K562 (cell line): Measurements from ENCODE around the gene TBC1D25. TPM values are rescaled to one million over a fixed set of nuclear protein-coding genes. Genes with fewer than 3 reads are reported as not detected.
A peak's percentile ranks its signal among the peaks of the same experiment; 100 is the strongest.

Source experiments
- CHD1 ChIP-seq: fragments of 200-600 bp; sonication (generic); IDR thresholded peaks from one replicate; pipeline ENCODE4 v1.6.1; 2012; ENCODE audit warnings: mild to moderate bottlenecking, moderate library complexity, low read length, inconsistent platforms
- EHMT2 ChIP-seq: fragments of 450-650 bp; IDR thresholded peaks from 2 replicates; pipeline ENCODE4 v1.6.1; 2018; ENCODE audit warnings: antibody characterized with exemption
- HMG20A ChIP-seq: fragments of 450-650 bp; formaldehyde crosslinking; conservative IDR thresholded peaks from 2 replicates; pipeline ENCODE4 v1.4.0; 2020; ENCODE audit warnings: mild to moderate bottlenecking, mixed read lengths
- LCOR ChIP-seq: sonication (generic); formaldehyde crosslinking; IDR thresholded peaks from 2 replicates; pipeline ENCODE4 v1.8.0; 2022; ENCODE audit warnings: mild to moderate bottlenecking, missing genetic modification reagents
- MTA1 ChIP-seq: fragments of 450-650 bp; IDR thresholded peaks from 2 replicates; pipeline ENCODE4 v1.6.1; 2017; ENCODE audit warnings: borderline replicate concordance
- NFATC3 ChIP-seq: fragments of 450-650 bp; IDR thresholded peaks from 2 replicates; pipeline ENCODE4 v1.6.1; 2017; ENCODE audit warnings: mild to moderate bottlenecking
- SRSF9 ChIP-seq: fragments of 200-400 bp; formaldehyde crosslinking; IDR thresholded peaks from 2 replicates; pipeline ENCODE4 v1.6.1; 2017; ENCODE audit warnings: low read depth, low read length, borderline replicate concordance
- TAF7 ChIP-seq: fragments of 450-650 bp; IDR thresholded peaks from 2 replicates; pipeline ENCODE4 v1.6.1; 2016; ENCODE audit warnings: missing genetic modification characterization, missing compliant biosample characterization
- ZBED1 ChIP-seq: IDR thresholded peaks from 2 replicates; pipeline ENCODE4 v1.6.1; 2014
- ZEB2 ChIP-seq: fragments of 450-650 bp; IDR thresholded peaks from 2 replicates; pipeline ENCODE4 v1.6.1; 2016
- ZNF143 ChIP-seq: sonication (generic); formaldehyde crosslinking; IDR thresholded peaks from 2 replicates; pipeline ENCODE4 v1.9.0; 2022; ENCODE audit warnings: mild to moderate bottlenecking, missing genetic modification reagents
- ZNF174 ChIP-seq: fragments of 250-450 bp; sonication (Bioruptor Pico); IDR thresholded peaks from 2 replicates; pipeline ENCODE4 v1.4.0; 2020; ENCODE audit warnings: mild to moderate bottlenecking
- ZNF354B ChIP-seq: fragments of 250-450 bp; sonication (Bioruptor Pico); IDR thresholded peaks from 2 replicates; pipeline ENCODE4 v1.4.0; 2020
- ZSCAN32 ChIP-seq: fragments of 450-650 bp; formaldehyde crosslinking; IDR thresholded peaks from 2 replicates; pipeline ENCODE4 v1.4.0; 2020; ENCODE audit warnings: mild to moderate bottlenecking, moderate library complexity
- polyA plus RNA-seq, 8 experiments: library from polyadenylated mRNA; depleted of rRNA in 4 of 8; stranded (reverse) in 5 of 8; unstranded in 3 of 8; fragments of >200 nt; fragmentation: Nextera tagmentation in 2 of 8; fragmentation: Illumina TruSeq in 1 of 8; extraction: Ambion mirVana in 2 of 8; extraction: Trizol in 1 of 8; gene quantifications; 2 replicates each; pipeline versions ENCODE4 v1.2.1 to v1.2.3, GENCODE V29; 2011 to 2014; ENCODE audit warnings: inconsistent platforms in 1 of 8, missing spikeins in 1 of 8
- total RNA-seq, 7 experiments: library from RNA; depleted of rRNA in 6 of 7; stranded (reverse); fragments of >200 nt in 6 of 7; fragmentation: Illumina TruSeq in 2 of 7; extraction: Trizol in 2 of 7; gene quantifications; 2 replicates each; pipeline versions ENCODE4 v1.2.1 to v1.2.3, GENCODE V29; 2011 to 2021; ENCODE audit warnings: low replicate concordance in 1 of 7
- TF ChIP-seq, protein P1 (sequence below), 2 experiments: IDR thresholded peaks in 1 of 2; conservative IDR thresholded peaks in 1 of 2; 2 replicates each; pipeline ENCODE4 v1.6.1; 2016; ENCODE audit warnings: low read depth in 2 of 2, mild to moderate bottlenecking in 1 of 2, missing compliant biosample characterization in 1 of 2, missing genetic modification characterization in 1 of 2, moderate library complexity in 1 of 2
- TF ChIP-seq, protein P2 (sequence below): sonication (generic); formaldehyde crosslinking; IDR thresholded peaks from 2 replicates; pipeline ENCODE4 v1.8.0; 2022; ENCODE audit warnings: missing genetic modification reagents, mild to moderate bottlenecking, moderate library complexity, borderline replicate concordance
- TF ChIP-seq, protein P3 (sequence below): fragments of 450-650 bp; IDR thresholded peaks from 2 replicates; pipeline ENCODE4 v1.6.1; 2017; ENCODE audit warnings: antibody characterized with exemption, mild to moderate bottlenecking
- TF ChIP-seq, protein P4 (sequence below): conservative IDR thresholded peaks from 2 replicates; pipeline ENCODE4 v1.6.1; 2011; ENCODE audit warnings: low read depth, mild to moderate bottlenecking, low read length; ENCODE audit not compliant: control insufficient read depth
- TF ChIP-seq, protein P5 (sequence below): sonication (generic); formaldehyde crosslinking; IDR thresholded peaks from 2 replicates; pipeline ENCODE4 v1.9.0; 2022; ENCODE audit warnings: mild to moderate bottlenecking, missing genetic modification reagents

The TBC1D25 gene
- total and polyA plus RNA-seq, 9 of the 15 experiments (the other 6 are each of a cell fraction or from before 2014, with no cell fraction given): 0.62 to 10.6 (median 3.9) TPM

DNA sequence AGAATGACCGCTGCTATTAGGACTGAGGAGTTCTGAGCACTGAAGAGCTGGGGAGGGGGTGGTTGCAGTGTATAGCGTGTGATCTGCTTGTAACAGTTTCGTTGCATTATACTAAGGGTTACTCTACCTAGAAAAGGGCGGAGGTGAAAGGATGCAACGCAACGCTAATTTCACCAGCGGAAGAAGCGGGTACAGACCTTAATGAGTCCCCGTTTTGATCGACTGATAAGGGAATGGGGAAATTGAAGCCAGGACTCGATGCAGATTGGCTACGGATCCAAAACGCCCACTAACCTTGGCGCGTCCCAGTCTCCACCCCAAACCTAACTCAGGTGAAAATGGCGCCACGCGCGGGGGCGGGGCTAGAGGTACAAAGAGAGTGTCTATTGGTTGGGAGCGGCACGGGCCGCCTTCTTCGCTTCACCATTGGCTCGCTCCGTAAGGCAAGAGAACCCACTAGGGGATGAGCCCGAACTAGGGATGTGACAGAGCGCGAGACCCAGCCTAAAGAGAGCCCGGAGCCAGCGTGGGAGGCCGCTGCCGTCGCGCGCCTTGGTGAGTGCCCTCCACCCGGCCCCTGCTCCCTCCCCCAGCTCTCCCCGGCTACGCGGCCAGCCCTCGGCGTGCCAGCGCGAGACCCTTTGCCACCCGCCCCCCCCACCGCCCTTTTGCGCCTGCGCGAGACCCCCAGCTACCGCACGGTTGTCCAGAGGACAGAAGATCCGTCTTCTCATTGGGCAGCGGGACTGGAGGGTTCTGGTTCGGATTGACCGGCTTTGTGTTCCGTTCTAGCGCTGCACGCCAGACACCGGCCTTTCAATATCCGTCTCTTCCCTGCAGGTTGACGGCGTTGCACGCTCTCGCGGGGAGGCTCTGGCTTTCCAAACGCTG, 17.9 kb upstream of the TBC1D25 start, which contains the start of gene EBP (continued):
- TF ChIP-seq, protein P1, sequence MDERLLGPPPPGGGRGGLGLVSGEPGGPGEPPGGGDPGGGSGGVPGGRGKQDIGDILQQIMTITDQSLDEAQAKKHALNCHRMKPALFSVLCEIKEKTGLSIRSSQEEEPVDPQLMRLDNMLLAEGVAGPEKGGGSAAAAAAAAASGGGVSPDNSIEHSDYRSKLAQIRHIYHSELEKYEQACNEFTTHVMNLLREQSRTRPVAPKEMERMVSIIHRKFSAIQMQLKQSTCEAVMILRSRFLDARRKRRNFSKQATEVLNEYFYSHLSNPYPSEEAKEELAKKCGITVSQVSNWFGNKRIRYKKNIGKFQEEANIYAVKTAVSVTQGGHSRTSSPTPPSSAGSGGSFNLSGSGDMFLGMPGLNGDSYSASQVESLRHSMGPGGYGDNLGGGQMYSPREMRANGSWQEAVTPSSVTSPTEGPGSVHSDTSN (CRISPR knock-in tag; IDR thresholded peaks at IDR 0.05; ENCODE audit: low read depth): no peak
- TF ChIP-seq, protein P1 (tag; conservative IDR thresholded peaks at IDR 0.05; ENCODE audit: low read depth): no peak
- TF ChIP-seq ZNF354B (CRISPR knock-in tag): no peak
- TF ChIP-seq NFATC3: no peak
- TF ChIP-seq, protein P2, sequence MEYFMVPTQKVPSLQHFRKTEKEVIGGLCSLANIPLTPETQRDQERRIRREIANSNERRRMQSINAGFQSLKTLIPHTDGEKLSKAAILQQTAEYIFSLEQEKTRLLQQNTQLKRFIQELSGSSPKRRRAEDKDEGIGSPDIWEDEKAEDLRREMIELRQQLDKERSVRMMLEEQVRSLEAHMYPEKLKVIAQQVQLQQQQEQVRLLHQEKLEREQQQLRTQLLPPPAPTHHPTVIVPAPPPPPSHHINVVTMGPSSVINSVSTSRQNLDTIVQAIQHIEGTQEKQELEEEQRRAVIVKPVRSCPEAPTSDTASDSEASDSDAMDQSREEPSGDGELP (CRISPR knock-in tag): peak; percentile 53; the same call in 1 of the 2 replicates
- TF ChIP-seq ZEB2: peak; percentile 84
- no peak for TF ChIP-seq ZBED1
- TF ChIP-seq, protein P3, sequence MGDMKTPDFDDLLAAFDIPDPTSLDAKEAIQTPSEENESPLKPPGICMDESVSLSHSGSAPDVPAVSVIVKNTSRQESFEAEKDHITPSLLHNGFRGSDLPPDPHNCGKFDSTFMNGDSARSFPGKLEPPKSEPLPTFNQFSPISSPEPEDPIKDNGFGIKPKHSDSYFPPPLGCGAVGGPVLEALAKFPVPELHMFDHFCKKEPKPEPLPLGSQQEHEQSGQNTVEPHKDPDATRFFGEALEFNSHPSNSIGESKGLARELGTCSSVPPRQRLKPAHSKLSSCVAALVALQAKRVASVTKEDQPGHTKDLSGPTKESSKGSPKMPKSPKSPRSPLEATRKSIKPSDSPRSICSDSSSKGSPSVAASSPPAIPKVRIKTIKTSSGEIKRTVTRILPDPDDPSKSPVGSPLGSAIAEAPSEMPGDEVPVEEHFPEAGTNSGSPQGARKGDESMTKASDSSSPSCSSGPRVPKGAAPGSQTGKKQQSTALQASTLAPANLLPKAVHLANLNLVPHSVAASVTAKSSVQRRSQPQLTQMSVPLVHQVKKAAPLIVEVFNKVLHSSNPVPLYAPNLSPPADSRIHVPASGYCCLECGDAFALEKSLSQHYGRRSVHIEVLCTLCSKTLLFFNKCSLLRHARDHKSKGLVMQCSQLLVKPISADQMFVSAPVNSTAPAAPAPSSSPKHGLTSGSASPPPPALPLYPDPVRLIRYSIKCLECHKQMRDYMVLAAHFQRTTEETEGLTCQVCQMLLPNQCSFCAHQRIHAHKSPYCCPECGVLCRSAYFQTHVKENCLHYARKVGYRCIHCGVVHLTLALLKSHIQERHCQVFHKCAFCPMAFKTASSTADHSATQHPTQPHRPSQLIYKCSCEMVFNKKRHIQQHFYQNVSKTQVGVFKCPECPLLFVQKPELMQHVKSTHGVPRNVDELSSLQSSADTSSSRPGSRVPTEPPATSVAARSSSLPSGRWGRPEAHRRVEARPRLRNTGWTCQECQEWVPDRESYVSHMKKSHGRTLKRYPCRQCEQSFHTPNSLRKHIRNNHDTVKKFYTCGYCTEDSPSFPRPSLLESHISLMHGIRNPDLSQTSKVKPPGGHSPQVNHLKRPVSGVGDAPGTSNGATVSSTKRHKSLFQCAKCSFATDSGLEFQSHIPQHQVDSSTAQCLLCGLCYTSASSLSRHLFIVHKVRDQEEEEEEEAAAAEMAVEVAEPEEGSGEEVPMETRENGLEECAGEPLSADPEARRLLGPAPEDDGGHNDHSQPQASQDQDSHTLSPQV: no peak
- peak; percentile 75; the same call in 1 of the 2 replicates for TF ChIP-seq LCOR (CRISPR knock-in tag)
- no peak for TF ChIP-seq ZNF174
- no peak for TF ChIP-seq CHD1
- TF ChIP-seq HMG20A: no peak
- TF ChIP-seq, protein P4, sequence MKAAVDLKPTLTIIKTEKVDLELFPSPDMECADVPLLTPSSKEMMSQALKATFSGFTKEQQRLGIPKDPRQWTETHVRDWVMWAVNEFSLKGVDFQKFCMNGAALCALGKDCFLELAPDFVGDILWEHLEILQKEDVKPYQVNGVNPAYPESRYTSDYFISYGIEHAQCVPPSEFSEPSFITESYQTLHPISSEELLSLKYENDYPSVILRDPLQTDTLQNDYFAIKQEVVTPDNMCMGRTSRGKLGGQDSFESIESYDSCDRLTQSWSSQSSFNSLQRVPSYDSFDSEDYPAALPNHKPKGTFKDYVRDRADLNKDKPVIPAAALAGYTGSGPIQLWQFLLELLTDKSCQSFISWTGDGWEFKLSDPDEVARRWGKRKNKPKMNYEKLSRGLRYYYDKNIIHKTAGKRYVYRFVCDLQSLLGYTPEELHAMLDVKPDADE: 0 out of 2 replicates have a peak, but pooled peaks have one; percentile 29
- TF ChIP-seq TAF7 (tag): no peak
- no peak; the same call in 1 of the 2 replicates for TF ChIP-seq MTA1
- TF ChIP-seq, protein P5, sequence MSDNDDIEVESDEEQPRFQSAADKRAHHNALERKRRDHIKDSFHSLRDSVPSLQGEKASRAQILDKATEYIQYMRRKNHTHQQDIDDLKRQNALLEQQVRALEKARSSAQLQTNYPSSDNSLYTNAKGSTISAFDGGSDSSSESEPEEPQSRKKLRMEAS: no peak
- no peak for TF ChIP-seq EHMT2
- TF ChIP-seq ZSCAN32 (CRISPR knock-in tag): no peak
- no peak for TF ChIP-seq SRSF9
- no peak for TF ChIP-seq ZNF143 (CRISPR knock-in tag)
